Measurements from ENCODE around the gene TERC. TPM values are rescaled to one million over a fixed set of nuclear protein-coding genes. Genes with fewer than 3 reads are reported as not detected.

Gene TERC
- total RNA-seq, result 100 to 1,000 TPM; 126 to 132 TPM

- peak; percentile 80 for DNase-seq (ENCODE audit: low spot score)
- Histone ChIP-seq H3K27me3 (replicated peaks; ENCODE audit: insufficient read depth) (no peaks in the 10 kb centered on the region), H3K9me3 (no peaks in the 10 kb centered on the region), H3K4me1 (ENCODE audit: control insufficient read depth in 1 of 2, low read depth in 2 of 2) (peaks cover 0 to 11% of the 10 kb centered on the region in 2 donors), H3K27ac (peak within 1 kb of the TSS; percentile 98 to 99), H3K4me3 (peak within 1 kb of the TSS; percentile 92), H3K36me3 (no peaks in the 10 kb centered on the region)
- no peak for TF ChIP-seq CTCF (IDR thresholded peaks at IDR 0.05)
- ATAC-seq (ENCODE audit: insufficient number of reproducible peaks, low FRiP score, low read depth), result peak; percentile 85
Measured at GRCh38 chr3:169764882-169765612, at the start of gene TERC. TERC (minus strand) TSS chr3:169765060.

GRCh38 chr3:169813757-169814517, 49.1 kb upstream of the TERC start:
- Histone ChIP-seq H3K27ac (no peak overlapping the region), H3K36me3 (no peaks in the 10 kb centered on the region), H3K9me3 (no peaks in the 10 kb centered on the region), H3K4me3 (peak overlapping the region; percentile 74), H3K4me1 (ENCODE audit: control insufficient read depth in 1 of 2, low read depth in 2 of 2) (peaks cover 0 to 16% of the 10 kb centered on the region in 2 donors), H3K27me3 (replicated peaks; ENCODE audit: insufficient read depth) (no peaks in the 10 kb centered on the region)
- ATAC-seq (ENCODE audit: insufficient number of reproducible peaks, low FRiP score, low read depth) (no peak), DNase-seq (ENCODE audit: low spot score) (no peak)
- no peak for TF ChIP-seq CTCF (IDR thresholded peaks at IDR 0.05)

- no peak for ATAC-seq (ENCODE audit: insufficient number of reproducible peaks, low FRiP score, low read depth)
- TF ChIP-seq CTCF (IDR thresholded peaks at IDR 0.05), result no peak
- Histone ChIP-seq H3K36me3 (no peaks in the 10 kb centered on the region), H3K27me3 (replicated peaks; ENCODE audit: insufficient read depth) (no peaks in the 10 kb centered on the region), H3K4me3 (peak overlapping the region; percentile 74), H3K27ac (no peak overlapping the region), H3K9me3 (no peaks in the 10 kb centered on the region), H3K4me1 (ENCODE audit: control insufficient read depth in 1 of 2, low read depth in 2 of 2) (peaks cover 0 to 16% of the 10 kb centered on the region in 2 donors)
- DNase-seq (ENCODE audit: low spot score), result no peak
Measured at GRCh38 chr3:169813278-169813677, 48.4 kb upstream of the TERC start.

GRCh38 chr3:169812332-169813235, 47.7 kb upstream of the TERC start, which contains the start of the genes LRRC34 and LRRIQ4:
LRRC34 (minus strand) TSS chr3:169812904; CDS start chr3:169812548, 356 bp downstream.
LRRIQ4 (plus strand) TSS chr3:169812870; CDS start chr3:169821922, 9,052 bp downstream.
- Histone ChIP-seq H3K4me3 (peak within 1 kb of the TSS; percentile 74), H3K9me3 (no peaks in the 10 kb centered on the region), H3K4me1 (ENCODE audit: control insufficient read depth in 1 of 2, low read depth in 2 of 2) (peaks cover 0 to 16% of the 10 kb centered on the region in 2 donors), H3K27me3 (replicated peaks; ENCODE audit: insufficient read depth) (no peaks in the 10 kb centered on the region), H3K27ac (peak within 1 kb of the TSS; percentile 31 to 72), H3K36me3 (no peaks in the 10 kb centered on the region)
- DNase-seq (ENCODE audit: low spot score), result peak; percentile 28
- peak; percentile 66 for ATAC-seq (ENCODE audit: insufficient number of reproducible peaks, low FRiP score, low read depth)
- no peak for TF ChIP-seq CTCF (IDR thresholded peaks at IDR 0.05)

Measured in thoracic aorta (tissue), 2 donors.